ENCODE measurements around the gene ATP6V0A4.

DNA sequence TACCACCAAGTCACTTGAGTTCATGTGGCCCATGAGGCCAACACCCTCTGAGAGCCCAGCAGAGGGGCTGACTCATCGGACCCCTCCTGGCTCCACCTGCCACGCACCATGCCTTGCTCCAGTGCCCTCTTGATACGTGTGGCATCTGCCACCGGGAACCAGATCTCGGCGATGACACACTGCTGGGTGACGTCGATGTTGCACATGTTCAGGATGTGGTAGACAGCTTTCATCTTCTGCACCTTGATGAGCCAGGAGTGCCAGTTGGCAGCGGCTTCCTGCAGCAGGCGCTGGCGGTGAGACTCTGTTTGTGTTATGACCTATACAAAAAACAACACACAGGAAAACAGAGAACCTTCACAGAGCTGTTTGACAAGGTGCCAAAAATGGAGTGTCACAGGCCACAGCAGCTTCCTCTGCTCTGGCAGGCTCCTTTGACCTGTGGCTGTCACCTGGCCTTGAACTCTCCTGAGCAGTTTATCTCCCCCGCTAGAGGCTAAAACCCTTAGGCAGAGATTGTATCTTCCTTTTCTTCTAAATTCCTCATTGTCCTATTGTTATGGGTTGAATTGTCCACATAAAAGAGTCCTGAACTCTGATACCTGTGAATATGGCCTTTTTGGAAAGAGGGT lies 45.4 kb downstream of the ATP6V0A4 start:
- no peak for TF ChIP-seq REST (IDR thresholded peaks at IDR 0.05; ENCODE audit: insufficient read depth in 1 of 2, low read depth in 2 of 2, low read length in 2 of 2)
- TF ChIP-seq POLR2AphosphoS5 (IDR thresholded peaks at IDR 0.05; ENCODE audit: low read depth, low read length): no peak
- TF ChIP-seq TAF1 (IDR thresholded peaks at IDR 0.05; ENCODE audit: borderline replicate concordance, insufficient read depth, low read length): no peak
- TF ChIP-seq SIN3A (IDR thresholded peaks at IDR 0.05; ENCODE audit: borderline replicate concordance, insufficient read depth, low read length): no peak
- TF ChIP-seq FOXP2 (optimal IDR thresholded peaks at IDR 0.05; ENCODE audit: borderline replicate concordance, extremely low read depth, extremely low read length, insufficient read depth): no peak
